Spleen (tissue), 7 donors: Measurements from ENCODE around the gene TEKT2.

ENCODE experiments used
- CTCF ChIP-seq, 11 experiments: fragments of 200-600 bp in 7 of 11; fragments of 450-650 bp in 4 of 11; sonication (generic) in 4 of 11; IDR thresholded peaks in 8 of 11; conservative IDR thresholded peaks in 3 of 11; 1 replicate in 7 of 11; 2 replicates in 4 of 11; pipeline versions ENCODE4 v1.4.0 to v1.8.0; 2016 to 2021; ENCODE audit warnings: antibody characterized with exemption in 11 of 11, inconsistent platforms in 4 of 11, mild to moderate bottlenecking in 1 of 11
- POLR2A ChIP-seq, 3 donors: fragments of 450-650 bp; IDR thresholded peaks; one replicate each; pipeline ENCODE4 v1.5.1; 2017; ENCODE audit warnings: antibody characterized with exemption in 3 of 3, mild to moderate bottlenecking in 1 of 3
- donor health status: DM: no; HTN: no; CAD: no; lungs with moderate emphysema.
- donor health status: DM: no; HTN: no; CAD: no.
- donor health status: DM: no; HTN: no; CAD: no.

- TF ChIP-seq CTCF (IDR thresholded peaks at IDR 0.05 in 8 of 11, conservative IDR thresholded peaks at IDR 0.05 in 3 of 11) (no peak), POLR2A (IDR thresholded peaks at IDR 0.05) (no peak)
These were observed 49.6 kb downstream of the TEKT2 start for GRCh38 chr1:36133484-36133883.
